GM21717 (cell line): ENCODE results near the gene MCOLN2.
"Not testable (repeated sequence)": the region's sequence is repeated elsewhere in the genome, so short reads cannot be mapped to it uniquely, and the experiment has no call there.

Experiments used
- ATAC-seq: cut with Tn5 transposase; IDR thresholded peaks from one replicate; pipeline ENCODE4 v1.9.1; 2021; ENCODE audit warnings: mild to moderate bottlenecking, moderate library complexity; ENCODE audit not compliant: unreplicated experiment

MCOLN2 gene

GRCh38 chr1:84986561-84986960 is 10.4 kb downstream of the MCOLN2 start:
- not testable (repeated sequence) for ATAC-seq

- peak; percentile 40 for ATAC-seq
Measured at GRCh38 chr1:84985365-84985764, 11.5 kb downstream of the MCOLN2 start.

- no peak for ATAC-seq
Measured at GRCh38 chr1:84982395-84982794, 14.5 kb downstream of the MCOLN2 start.

GRCh38 chr1:84975035-84975434 is 21.9 kb downstream of the MCOLN2 start:
- no peak for ATAC-seq

- peak; percentile 52 for ATAC-seq
Measured at GRCh38 chr1:84973498-84974334, 23.2 kb downstream of the MCOLN2 start.

DNA sequence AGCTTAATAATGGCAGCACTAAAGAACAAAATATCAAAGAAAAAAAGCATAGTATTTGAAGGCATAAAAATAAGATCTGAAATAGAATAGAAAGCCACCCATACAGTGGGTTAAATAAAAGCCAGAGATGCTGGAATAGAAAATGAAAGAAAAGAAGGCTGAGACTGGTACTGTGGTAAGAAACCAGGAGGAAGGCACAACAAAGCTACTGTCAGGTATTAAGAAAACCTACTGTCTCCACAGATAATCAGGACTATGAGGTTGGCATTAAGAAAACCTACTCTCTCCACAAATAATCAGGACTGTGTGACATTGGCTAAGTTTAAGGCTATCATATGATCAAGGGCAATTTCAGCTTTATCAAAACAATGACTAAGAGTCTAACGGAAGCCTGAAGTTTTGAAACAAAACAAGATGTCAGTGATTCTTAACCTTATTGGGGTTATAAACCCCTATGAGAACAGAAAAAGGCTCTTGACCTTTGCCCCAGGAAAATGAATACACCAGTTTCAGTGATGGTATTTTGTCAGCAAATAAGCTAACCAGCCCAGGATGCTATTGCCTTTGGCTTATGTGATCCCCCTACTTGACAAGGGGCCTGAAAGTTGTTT is 24.4 kb downstream of the MCOLN2 start:
- no peak for ATAC-seq

GRCh38 chr1:84971957-84972356 is 25.0 kb downstream of the MCOLN2 start:
- ATAC-seq, result peak; percentile 37

- ATAC-seq, result peak; percentile 47
Measured at GRCh38 chr1:84969489-84970250, 27.2 kb downstream of the MCOLN2 start.

DNA sequence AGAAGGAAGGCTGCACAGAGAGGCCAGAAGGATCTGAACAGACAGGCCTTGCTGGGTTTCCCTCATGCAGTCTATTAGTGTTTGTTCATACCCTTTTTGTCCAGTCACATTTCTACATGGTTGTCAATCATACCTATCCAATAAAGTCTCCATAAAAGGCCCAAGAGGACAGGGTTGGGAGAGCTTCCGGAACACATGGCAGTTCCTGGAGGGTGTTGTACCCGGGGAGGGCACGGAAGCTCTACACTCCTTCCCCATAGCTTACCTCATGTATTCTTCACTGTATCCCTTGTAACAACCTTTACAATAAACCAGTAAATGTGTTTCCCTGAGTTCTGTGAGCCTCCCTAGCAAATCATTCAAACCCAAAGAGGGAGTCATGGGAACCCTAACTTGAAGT is 28.0 kb downstream of the MCOLN2 start:
- no peak for ATAC-seq

DNA sequence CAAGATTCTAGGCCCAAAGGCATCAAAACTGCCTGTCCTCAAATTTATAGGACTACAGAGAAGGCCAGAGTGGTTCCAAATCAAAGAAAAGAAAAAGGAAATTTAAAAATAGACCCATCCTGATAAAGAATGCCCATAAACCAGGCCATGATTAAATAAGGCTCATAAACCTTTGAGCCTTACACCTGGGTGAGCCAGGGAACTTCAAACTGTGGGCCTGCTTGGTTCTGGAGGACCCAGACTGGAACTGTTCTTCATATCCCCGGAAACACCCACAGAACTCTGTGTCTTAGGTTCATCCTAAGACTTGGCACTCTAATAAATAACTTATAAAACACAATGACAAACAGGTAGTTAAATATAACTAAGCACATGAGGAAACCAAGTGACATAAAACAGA is 28.8 kb downstream of the MCOLN2 start:
- no peak for ATAC-seq

DNA sequence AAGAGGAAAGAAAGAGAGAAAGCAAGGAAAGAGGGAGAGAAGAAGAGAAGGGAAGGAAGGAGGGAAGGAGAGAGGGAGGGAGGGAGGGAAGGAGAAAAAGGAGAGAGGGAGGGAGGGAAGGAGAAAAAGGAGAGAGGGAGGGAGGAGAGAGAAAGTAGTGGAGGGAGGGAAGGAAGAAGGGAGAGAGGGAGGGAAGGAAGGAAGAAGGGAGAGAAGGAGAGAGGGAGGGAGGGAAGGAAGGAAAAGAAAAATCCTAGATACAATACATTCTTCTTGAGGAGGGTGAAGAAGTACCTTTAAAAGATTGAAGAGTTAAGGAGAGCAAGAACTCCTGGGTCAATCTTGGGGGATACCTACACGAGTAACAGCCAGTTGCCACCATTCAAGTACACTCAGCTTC is 29.2 kb downstream of the MCOLN2 start:
- ATAC-seq, result no peak

- ATAC-seq, result no peak
Measured at GRCh38 chr1:84963021-84963420, 33.9 kb downstream of the MCOLN2 start.

- no peak for ATAC-seq
Measured at GRCh38 chr1:84961316-84961715, 35.6 kb downstream of the MCOLN2 start.

GRCh38 chr1:84960371-84960770 is 36.5 kb downstream of the MCOLN2 start:
- no peak for ATAC-seq

DNA sequence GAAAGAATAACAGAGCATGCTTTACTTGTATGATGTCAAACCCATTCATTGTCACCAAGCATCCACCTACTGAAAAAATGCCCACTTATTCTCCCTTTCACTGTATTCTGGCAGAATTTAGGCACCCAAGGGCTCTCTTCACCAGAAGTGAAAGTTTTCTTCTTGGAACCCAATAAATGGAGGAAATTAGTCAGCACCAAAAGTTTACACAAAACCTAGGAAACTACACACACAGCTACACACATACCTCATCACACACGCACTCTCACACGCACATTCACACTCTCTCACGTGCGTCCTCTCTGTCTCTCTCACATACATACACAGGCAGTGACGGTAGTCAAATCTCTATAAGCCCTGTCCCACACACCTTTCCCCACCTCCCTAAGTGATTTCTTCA is 37.6 kb downstream of the MCOLN2 start:
- ATAC-seq, result peak; percentile 79

DNA sequence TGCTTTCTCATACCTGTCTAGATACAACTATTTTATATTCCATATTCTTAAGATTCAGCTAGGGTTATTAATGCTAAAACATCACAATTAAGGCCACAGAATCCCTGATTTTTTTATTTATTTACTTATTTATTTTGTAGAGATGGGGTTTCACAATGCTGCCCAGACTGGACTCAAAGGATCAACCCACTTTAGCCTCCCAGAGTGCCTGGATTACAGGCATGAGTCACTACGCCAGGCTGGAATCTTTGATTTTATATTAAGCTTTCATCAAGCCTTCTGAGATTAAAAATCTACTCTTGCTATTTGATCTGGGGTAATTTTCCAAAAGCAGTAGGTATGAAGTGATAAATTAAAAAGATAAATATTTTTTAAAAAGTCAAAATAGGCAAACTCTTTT is 38.9 kb downstream of the MCOLN2 start:
- no peak for ATAC-seq

GRCh38 chr1:84956655-84957054 is 40.3 kb downstream of the MCOLN2 start:
- no peak for ATAC-seq

DNA sequence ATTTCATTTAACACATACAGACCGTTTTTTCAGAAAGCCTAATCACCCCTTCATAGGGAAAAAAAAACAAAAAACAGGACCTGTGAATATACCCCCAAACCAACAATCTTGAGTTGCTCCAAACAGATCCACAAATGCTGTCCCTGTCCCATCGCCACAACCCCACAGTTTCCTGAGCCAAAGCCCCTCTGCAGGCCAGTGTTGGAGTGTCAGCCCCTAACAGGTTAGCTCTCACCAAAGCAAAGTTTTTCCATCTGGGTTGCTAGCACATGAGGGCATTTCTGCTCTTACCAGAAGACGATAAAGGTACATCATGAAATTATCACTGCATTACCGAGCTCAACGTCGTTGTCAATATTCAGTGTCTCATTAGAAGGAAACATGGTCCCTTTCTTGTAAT is 40.8 kb downstream of the MCOLN2 start:
- no peak for ATAC-seq

DNA sequence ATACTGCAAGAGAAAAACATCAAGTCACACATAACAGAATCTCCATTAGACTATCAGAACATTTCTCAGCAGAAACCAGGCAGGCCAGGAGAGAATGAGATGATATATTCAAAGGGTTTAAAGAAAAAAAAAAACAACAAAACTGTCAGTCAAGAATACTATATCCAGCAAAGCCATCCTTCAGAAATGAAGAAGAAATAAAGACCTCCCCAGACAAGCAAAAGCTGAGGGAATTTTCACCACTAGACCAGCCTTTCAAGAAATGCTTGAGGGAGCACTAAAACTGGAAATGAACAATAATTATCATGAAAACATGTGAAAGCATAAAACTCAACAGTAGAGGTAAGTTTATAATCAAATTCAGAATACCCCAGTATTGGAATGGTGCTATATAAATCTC is 47.2 kb downstream of the MCOLN2 start:
- ATAC-seq, result no peak

DNA sequence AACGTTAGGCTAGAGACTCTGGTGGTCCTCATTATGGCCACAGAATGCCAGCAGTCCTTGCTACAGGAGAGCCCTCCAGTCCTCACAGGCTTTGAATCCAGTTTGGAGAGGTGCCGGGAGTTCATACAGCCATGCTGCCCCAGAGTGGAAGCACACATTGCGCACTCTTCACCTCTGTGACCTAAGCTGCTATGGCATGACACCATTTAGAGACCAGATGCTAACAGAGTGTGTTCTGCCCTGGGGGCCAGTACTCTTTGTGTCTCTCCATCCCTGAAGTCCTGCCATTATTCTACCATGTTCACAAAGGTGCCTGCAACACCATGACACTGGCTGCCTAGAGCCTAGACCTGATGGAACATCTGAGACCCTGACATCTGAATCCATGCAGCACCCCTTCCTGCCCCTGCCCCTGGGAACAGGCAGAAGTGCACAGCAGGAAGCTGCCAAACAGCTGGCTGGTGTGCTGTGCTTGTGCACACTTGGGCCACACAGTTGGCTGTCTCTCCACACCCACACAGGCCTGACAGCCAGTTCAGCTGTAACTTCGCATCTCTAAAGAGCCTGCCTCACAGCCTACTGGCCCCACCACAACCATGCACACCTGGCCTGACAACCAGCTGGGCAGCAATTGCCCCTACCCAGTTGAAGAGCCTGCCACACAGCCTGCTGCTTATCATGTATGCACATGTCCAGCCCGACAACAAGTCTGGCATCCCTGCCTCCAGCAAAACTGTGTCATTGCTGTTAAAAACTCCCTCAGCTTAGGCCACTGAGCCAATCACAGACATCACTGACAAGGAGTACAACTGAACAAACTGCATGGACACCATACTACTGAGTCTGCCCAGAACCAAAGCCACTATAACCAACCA is 49.1 kb downstream of the MCOLN2 start:
- no peak for ATAC-seq

GRCh38 chr1:84946631-84947030 is 50.3 kb downstream of the MCOLN2 start:
- no peak for ATAC-seq
